SK-N-SH (cell line): ENCODE measurements around the gene STIL. TPM values are rescaled to one million over a fixed set of nuclear protein-coding genes. Genes with fewer than 3 reads are reported as not detected.

Experiments
- CTCF ChIA-PET: fragments of 300-600, 350-600 bp; formaldehyde crosslinking; extraction: SDS; loops from one replicate; lab custom pipeline; 2021; lab: Yijun Ruan, JAX
- POLR2A ChIA-PET: fragments of 350-600 bp; sonication (Branson Sonifier 250); formaldehyde crosslinking; extraction: SDS; loops from one replicate; lab custom pipeline; 2020; ENCODE audit warnings: antibody characterized with exemption, inconsistent platforms; lab: Yijun Ruan, JAX
- DNase-seq: peaks from one replicate; pipeline ENCODE4 v3.0.0; 2012
- H2AFZ ChIP-seq: fragments of 200-600 bp; sonication (generic); 2 replicates; pipeline ENCODE4 v1.8.1; 2016; ENCODE audit warnings: antibody characterized with exemption, mild to moderate bottlenecking, low read depth
- H3F3A ChIP-seq: fragments of 200-600 bp; sonication (generic); replicated peaks from 2 replicates; pipeline ENCODE3; 2016; ENCODE audit warnings: antibody characterized with exemption, mild to moderate bottlenecking; ENCODE audit not compliant: insufficient read depth
- H3K27ac ChIP-seq, 2 experiments: fragments of 200-500 bp in 1 of 2; fragments of 200-600 bp in 1 of 2; sonication (Bioruptor generic) in 1 of 2; sonication (generic), shearing (Covaris generic) in 1 of 2; 2 replicates each; pipeline versions ENCODE4 v1.5.1 to v1.6.1; 2014 to 2016; ENCODE audit warnings: low read depth in 2 of 2, inconsistent platforms in 1 of 2, low read length in 1 of 2, mild to moderate bottlenecking in 1 of 2, mixed read lengths in 1 of 2
- H3K27me3 ChIP-seq: fragments of 200-600 bp; sonication (generic), shearing (Covaris generic); 2 replicates; pipeline ENCODE4 v1.6.1; 2016; ENCODE audit warnings: mixed run types; ENCODE audit not compliant: insufficient read depth
- H3K36me3 ChIP-seq, 2 experiments: fragments of 200-500 bp in 1 of 2; fragments of 200-600 bp in 1 of 2; sonication (Bioruptor generic) in 1 of 2; sonication (generic) in 1 of 2; replicated peaks in 1 of 2; 2 replicates each; pipeline versions ENCODE3 to v1.5.1; 2014 to 2016; ENCODE audit warnings: low read length in 1 of 2, mild to moderate bottlenecking in 1 of 2; ENCODE audit not compliant: insufficient read depth in 2 of 2, control insufficient read depth in 1 of 2
- H3K4me1 ChIP-seq, 2 experiments: fragments of 200-500 bp in 1 of 2; fragments of 200-600 bp in 1 of 2; sonication (Bioruptor generic) in 1 of 2; sonication (generic), shearing (Covaris generic) in 1 of 2; 2 replicates each; pipeline versions ENCODE4 v1.5.1 to v1.6.1; 2014 to 2016; ENCODE audit warnings: low read depth in 1 of 2, low read length in 1 of 2, mixed run types in 1 of 2; ENCODE audit not compliant: insufficient read depth in 2 of 2, control insufficient read depth in 1 of 2
- H3K4me2 ChIP-seq: fragments of 200-600 bp; sonication (generic), shearing (Covaris generic); 2 replicates; pipeline ENCODE4 v1.6.1; 2017; ENCODE audit warnings: mixed run types
- H3K4me3 ChIP-seq, 2 experiments: fragments of 200-500 bp in 1 of 2; fragments of 200-600 bp in 1 of 2; sonication (Bioruptor generic) in 1 of 2; sonication (generic), shearing (Covaris generic) in 1 of 2; 2 replicates each; pipeline versions ENCODE4 v1.5.1 to v1.8.1; 2014 to 2016; ENCODE audit warnings: low read depth in 2 of 2, inconsistent platforms in 1 of 2, low read length in 1 of 2, mild to moderate bottlenecking in 1 of 2, mixed read lengths in 1 of 2, moderate library complexity in 1 of 2
- H3K79me2 ChIP-seq: fragments of 200-600 bp; sonication (generic); 2 replicates; pipeline ENCODE4 v1.8.1; 2017; ENCODE audit warnings: mild to moderate bottlenecking; ENCODE audit not compliant: insufficient read depth
- H3K9ac ChIP-seq: fragments of 200-600 bp; sonication (generic); 2 replicates; pipeline ENCODE4 v1.6.1; 2017; ENCODE audit warnings: mixed run types
- H3K9me2 ChIP-seq: fragments of 200-600 bp; sonication (generic); 2 replicates; pipeline ENCODE4 v1.6.1; 2017; ENCODE audit warnings: mixed run types
- H3K9me3 ChIP-seq: fragments of 200-600 bp; sonication (generic); 2 replicates; pipeline ENCODE4 v1.6.1; 2017; ENCODE audit warnings: mixed run types, mild to moderate bottlenecking, moderate library complexity
- H4K20me1 ChIP-seq: fragments of 200-600 bp; sonication (generic); 2 replicates; pipeline ENCODE4 v1.6.1; 2017; ENCODE audit warnings: mild to moderate bottlenecking, mixed run types; ENCODE audit not compliant: insufficient read depth
- CTCF ChIP-seq: fragments of 200-600 bp; sonication (generic); IDR thresholded peaks from 2 replicates; pipeline ENCODE4 v1.6.1; 2017; ENCODE audit warnings: antibody characterized with exemption, mild to moderate bottlenecking, moderate library complexity
- IRF3 ChIP-seq: fragments of 150-350 bp; IDR thresholded peaks from 2 replicates; pipeline ENCODE4 v1.6.1; 2016; ENCODE audit warnings: mild to moderate bottlenecking, low read depth, low read length
- JUND ChIP-seq: IDR thresholded peaks from 2 replicates; pipeline ENCODE4 v1.4.0; 2012
- MEF2A ChIP-seq: IDR thresholded peaks from 2 replicates; pipeline ENCODE4 v1.4.0; 2012; ENCODE audit warnings: low read depth, borderline replicate concordance
- RCOR1 ChIP-seq: fragments of 150-350 bp; IDR thresholded peaks from 2 replicates; pipeline ENCODE4 v1.6.1; 2017; ENCODE audit warnings: antibody characterized with exemption, low read length
- RFX5 ChIP-seq: IDR thresholded peaks from 2 replicates; pipeline ENCODE4 v1.6.1; 2012; ENCODE audit warnings: mild to moderate bottlenecking, improper control_type of control experiment, low read length
- RXRA ChIP-seq: IDR thresholded peaks from 2 replicates; pipeline ENCODE4 v1.4.0; 2012; ENCODE audit warnings: low read depth, mild to moderate bottlenecking, borderline replicate concordance
- SIN3A ChIP-seq: IDR thresholded peaks from 2 replicates; pipeline ENCODE4 v1.6.1; 2012; ENCODE audit warnings: low read depth, mild to moderate bottlenecking, low read length, moderate library complexity, borderline replicate concordance
- SMC3 ChIP-seq: IDR thresholded peaks from 2 replicates; pipeline ENCODE4 v1.6.1; 2012; ENCODE audit warnings: low read depth, low read length, improper control_type of control experiment
- USF2 ChIP-seq: fragments of 150-350 bp; IDR thresholded peaks from 2 replicates; pipeline ENCODE4 v1.6.1; 2017; ENCODE audit warnings: antibody characterized with exemption, low read length, low read depth, borderline replicate concordance
- YY1 ChIP-seq: IDR thresholded peaks from 2 replicates; pipeline ENCODE4 v1.4.0; 2012; ENCODE audit warnings: low read depth, mild to moderate bottlenecking
- WGBS: methylation state at CpG from one replicate; pipeline ENCODE4 v1.1.6; 2017; ENCODE audit warnings: low lambda C conversion rate; 5-methylcytosine and 5-hydroxymethylcytosine counted together
- polyA plus RNA-seq, 3 experiments: library from polyadenylated mRNA; depleted of rRNA; stranded (reverse); fragments of >200 nt; gene quantifications; 2 replicates each; pipeline ENCODE4 v1.2.3, GENCODE V29; 2012

The STIL gene
- polyA plus RNA-seq, 1 of the 3 experiments (the other 2 are of a cell fraction) = 4.9 TPM

- no peaks in the 10 kb centered on the region for H4K20me1 ChIP-seq
- TF ChIP-seq MEF2A (no peak), RCOR1 (no peak), CTCF (no peak), RFX5 (no peak), RXRA (no peak), YY1 (no peak), USF2 (no peak), JUND (no peak), SMC3 (no peak), IRF3 (no peak), SIN3A (no peak)
- H3K4me3 ChIP-seq = no peak overlapping the region
- peaks cover 34% of the 10 kb centered on the region for H3K27me3 ChIP-seq
- H3K4me2 ChIP-seq = no peak overlapping the region
- POLR2A ChIA-PET = no interaction called here
- H3K79me2 ChIP-seq = no peaks in the 10 kb centered on the region
- no peaks in the 10 kb centered on the region for H3K36me3 ChIP-seq
- no peaks in the 10 kb centered on the region for H3K4me1 ChIP-seq
- 9% methylated on average over 4 of the region's 4 CpGs for WGBS
- DNase-seq = no peak
- H3K9ac ChIP-seq = no peak overlapping the region
- H3K9me3 ChIP-seq = no peaks in the 10 kb centered on the region
- no peaks in the 10 kb centered on the region for H3K9me2 ChIP-seq
- H3F3A ChIP-seq = no peaks in the 10 kb centered on the region
- H3K27ac ChIP-seq = no peak overlapping the region
- H2AFZ ChIP-seq = no peak overlapping the region
- CTCF ChIA-PET = interaction anchor here (1.2 to 5.2 kb wide), 4 partner anchors 8 to 26 kb away, joined by 4 to 29 read pairs (median 10); no protein-coding TSS in a partner anchor
Observed at GRCh38 chr1:47201179-47201578, 112.8 kb downstream of the STIL start.

Other genes starting within 250 kb of the STIL start
- gene CYP4Z1, start 246.9 kb downstream of the STIL start, polyA plus RNA-seq (2012; rRNA removed) = not detected in 2 replicates
- gene CYP4A22, start 176.7 kb downstream of the STIL start, polyA plus RNA-seq (2012; rRNA removed) = not detected in 2 replicates
- not detected in 2 replicates for gene PDZK1IP1, start 124.1 kb downstream of the STIL start, polyA plus RNA-seq (2012; rRNA removed)
- gene TAL1, start 81.9 kb downstream of the STIL start, polyA plus RNA-seq (2012; rRNA removed) = not detected in 2 replicates
- 17.5 and 25.1 TPM in 2 replicates for gene CMPK1, start 19.6 kb upstream of the STIL start, polyA plus RNA-seq (2012; rRNA removed)
- gene FOXE3, start 102.1 kb upstream of the STIL start, polyA plus RNA-seq (2012; rRNA removed) = not detected in 2 replicates
- gene FOXD2, start 123.9 kb upstream of the STIL start, polyA plus RNA-seq (2012; rRNA removed) = not detected in 2 replicates